Fibroblast of skin of abdomen (primary cell): ENCODE results near the gene SERPINB7. TPM values are rescaled to one million over a fixed set of nuclear protein-coding genes. Genes with fewer than 3 reads are reported as not detected.
"Not testable (repeated sequence)": the region's sequence is repeated elsewhere in the genome, so short reads cannot be mapped to it uniquely, and the experiment has no call there.

Experiments used
- DNase-seq: peaks from one replicate; pipeline ENCODE4 v3.0.0-alpha.2; 2013
- polyA plus RNA-seq, 2 experiments: library from polyadenylated mRNA; unstranded; fragments of 120-200 nt; gene quantifications; one replicate each; pipeline ENCODE4 v1.2.1, GENCODE V29; 2013; ENCODE audit not compliant: insufficient read length in 2 of 2

The SERPINB7 gene
- polyA plus RNA-seq (2013, experiment 1 of 2; ENCODE audit: insufficient read length): 15.6 TPM
- polyA plus RNA-seq (2013, experiment 2 of 2; ENCODE audit: insufficient read length): 15.6 TPM

- peak; percentile 93 for DNase-seq
Observed at GRCh38 chr18:63775166-63775730, at the start of gene SERPINB7. TSS of gene SERPINB7 (plus strand) at chr18:63775418. CDS start at chr18:63782373, 6,955 bp downstream.

- no peak for DNase-seq
Observed at GRCh38 chr18:63725682-63726480, 49.3 kb upstream of the SERPINB7 start.

GRCh38 chr18:63730773-63731172 is 44.4 kb upstream of the SERPINB7 start:
- DNase-seq: no peak

- no peak for DNase-seq
Observed at GRCh38 chr18:63731215-63731614, 44.0 kb upstream of the SERPINB7 start.

- DNase-seq: no peak
Observed at GRCh38 chr18:63736876-63737275, 38.3 kb upstream of the SERPINB7 start.

- peak; percentile 48 for DNase-seq
Observed at GRCh38 chr18:63741769-63742168, 33.4 kb upstream of the SERPINB7 start.

GRCh38 chr18:63747006-63747405 is 28.2 kb upstream of the SERPINB7 start:
- DNase-seq: no peak

GRCh38 chr18:63749489-63749888 is 25.7 kb upstream of the SERPINB7 start:
- no peak for DNase-seq

GRCh38 chr18:63752636-63753035 is 22.6 kb upstream of the SERPINB7 start:
- no peak for DNase-seq

GRCh38 chr18:63753676-63754075 is 21.5 kb upstream of the SERPINB7 start:
- peak; percentile 66 for DNase-seq

GRCh38 chr18:63757541-63757940 is 17.7 kb upstream of the SERPINB7 start:
- DNase-seq: no peak

- DNase-seq: no peak
Observed at GRCh38 chr18:63758615-63759240, 16.5 kb upstream of the SERPINB7 start.

- DNase-seq: not testable (repeated sequence)
Observed at GRCh38 chr18:63759786-63760185, 15.4 kb upstream of the SERPINB7 start.

GRCh38 chr18:63762518-63762917 is 12.7 kb upstream of the SERPINB7 start:
- DNase-seq: peak; percentile 87

- peak; percentile 36 for DNase-seq
Observed at GRCh38 chr18:63763831-63764600, 11.2 kb upstream of the SERPINB7 start.

GRCh38 chr18:63765837-63766236 is 9.4 kb upstream of the SERPINB7 start:
- DNase-seq: no peak

GRCh38 chr18:63773551-63773950 is 1.7 kb upstream of the SERPINB7 start:
- DNase-seq: peak; percentile 20

GRCh38 chr18:63774511-63774910 is 707 bp upstream of the SERPINB7 start:
- no peak for DNase-seq

GRCh38 chr18:63779386-63779785 is 4.2 kb downstream of the SERPINB7 start:
- DNase-seq: no peak

GRCh38 chr18:63783394-63783793 is 8.2 kb downstream of the SERPINB7 start:
- no peak for DNase-seq

GRCh38 chr18:63784787-63785452 is 9.7 kb downstream of the SERPINB7 start:
- peak; percentile 64 for DNase-seq

GRCh38 chr18:63787673-63788072 is 12.5 kb downstream of the SERPINB7 start:
- no peak for DNase-seq
